ENCODE measurements around the gene DOCK2. TPM values are rescaled to one million over a fixed set of nuclear protein-coding genes. Genes with fewer than 3 reads are reported as not detected.

DOCK2 gene
- total RNA-seq, 1 experiment from 2014 or later: 0.26 TPM

DNA sequence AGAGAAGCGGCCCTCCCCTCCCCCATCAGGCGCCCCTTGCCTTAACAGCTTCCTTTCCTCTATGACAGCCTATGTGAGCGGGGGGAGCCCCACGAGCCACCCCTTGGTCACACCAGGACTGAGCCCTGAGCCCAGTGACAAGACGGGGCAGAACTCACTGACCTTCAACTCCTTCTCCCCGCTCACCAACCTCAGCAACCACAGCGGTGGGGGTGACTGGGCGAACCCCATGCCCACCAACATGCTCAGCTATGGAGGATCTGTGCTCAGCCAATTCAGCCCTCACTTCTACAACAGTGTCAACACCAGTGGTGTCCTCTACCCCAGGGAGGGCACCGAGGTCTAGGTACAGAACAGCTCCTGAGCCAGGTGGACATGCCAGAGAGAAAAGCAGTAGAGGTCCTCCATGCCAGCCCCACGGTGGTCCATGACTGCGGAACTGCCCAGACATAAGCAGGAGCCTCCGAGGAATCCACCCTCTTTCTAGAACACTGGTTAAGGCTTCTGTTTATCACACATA is 471.3 kb downstream of the DOCK2 start:
- no peaks in the 10 kb centered on the region for H3K9me2 ChIP-seq (replicated peaks; ENCODE audit: low read length)
- no TSS peak for BruUV-seq (replicated peaks)
- DNase-seq (no peak), ATAC-seq (no peak)
- H3F3A ChIP-seq (ENCODE audit: low read length, unreplicated experiment): no peaks in the 10 kb centered on the region
- H3K27me3 ChIP-seq (ENCODE audit: low read length): no peaks in the 10 kb centered on the region
- no peaks in the 10 kb centered on the region for H3K9me3 ChIP-seq (ENCODE audit: low read length)
- no peak overlapping the region for H3K27ac ChIP-seq (ENCODE audit: low read length)
- H3K4me3 ChIP-seq (ENCODE audit: low read length): no peak overlapping the region
- ChIA-PET CTCF (interaction anchor here (0.6 kb wide), 1 partner anchor 324 kb away, joined by 3 read pairs; no protein-coding TSS in a partner anchor), POLR2A (ENCODE audit: unreplicated experiment) (no interaction called here)
- no peak overlapping the region for H3K9ac ChIP-seq (ENCODE audit: low read length)
- no peaks in the 10 kb centered on the region for H4K20me1 ChIP-seq (ENCODE audit: low read length)
- H3K79me2 ChIP-seq (ENCODE audit: low read length): no peaks in the 10 kb centered on the region
- intact Hi-C loops (cut with micrococcal nuclease): no loop called here
- no peak overlapping the region for H3K4me2 ChIP-seq (ENCODE audit: low read length)
- peaks cover 3% of the 10 kb centered on the region; the same call in 1 of the 2 replicates for H3K4me1 ChIP-seq (ENCODE audit: insufficient read depth, low read length)
- H2AFZ ChIP-seq (ENCODE audit: low read length): no peak overlapping the region
- TF ChIP-seq EZH2 (IDR thresholded peaks at IDR 0.05; ENCODE audit: low read length, unreplicated experiment): no peak
- TF ChIP-seq, protein P1, sequence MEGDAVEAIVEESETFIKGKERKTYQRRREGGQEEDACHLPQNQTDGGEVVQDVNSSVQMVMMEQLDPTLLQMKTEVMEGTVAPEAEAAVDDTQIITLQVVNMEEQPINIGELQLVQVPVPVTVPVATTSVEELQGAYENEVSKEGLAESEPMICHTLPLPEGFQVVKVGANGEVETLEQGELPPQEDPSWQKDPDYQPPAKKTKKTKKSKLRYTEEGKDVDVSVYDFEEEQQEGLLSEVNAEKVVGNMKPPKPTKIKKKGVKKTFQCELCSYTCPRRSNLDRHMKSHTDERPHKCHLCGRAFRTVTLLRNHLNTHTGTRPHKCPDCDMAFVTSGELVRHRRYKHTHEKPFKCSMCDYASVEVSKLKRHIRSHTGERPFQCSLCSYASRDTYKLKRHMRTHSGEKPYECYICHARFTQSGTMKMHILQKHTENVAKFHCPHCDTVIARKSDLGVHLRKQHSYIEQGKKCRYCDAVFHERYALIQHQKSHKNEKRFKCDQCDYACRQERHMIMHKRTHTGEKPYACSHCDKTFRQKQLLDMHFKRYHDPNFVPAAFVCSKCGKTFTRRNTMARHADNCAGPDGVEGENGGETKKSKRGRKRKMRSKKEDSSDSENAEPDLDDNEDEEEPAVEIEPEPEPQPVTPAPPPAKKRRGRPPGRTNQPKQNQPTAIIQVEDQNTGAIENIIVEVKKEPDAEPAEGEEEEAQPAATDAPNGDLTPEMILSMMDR (conservative IDR thresholded peaks at IDR 0.05; ENCODE audit: low read depth, low read length): no peak
- no peak for TF ChIP-seq EZH2phosphoT487 (IDR thresholded peaks at IDR 0.05; ENCODE audit: borderline replicate concordance, low read length)
- H3K36me3 ChIP-seq (ENCODE audit: low read depth, low read length): no peaks in the 10 kb centered on the region

DNA sequence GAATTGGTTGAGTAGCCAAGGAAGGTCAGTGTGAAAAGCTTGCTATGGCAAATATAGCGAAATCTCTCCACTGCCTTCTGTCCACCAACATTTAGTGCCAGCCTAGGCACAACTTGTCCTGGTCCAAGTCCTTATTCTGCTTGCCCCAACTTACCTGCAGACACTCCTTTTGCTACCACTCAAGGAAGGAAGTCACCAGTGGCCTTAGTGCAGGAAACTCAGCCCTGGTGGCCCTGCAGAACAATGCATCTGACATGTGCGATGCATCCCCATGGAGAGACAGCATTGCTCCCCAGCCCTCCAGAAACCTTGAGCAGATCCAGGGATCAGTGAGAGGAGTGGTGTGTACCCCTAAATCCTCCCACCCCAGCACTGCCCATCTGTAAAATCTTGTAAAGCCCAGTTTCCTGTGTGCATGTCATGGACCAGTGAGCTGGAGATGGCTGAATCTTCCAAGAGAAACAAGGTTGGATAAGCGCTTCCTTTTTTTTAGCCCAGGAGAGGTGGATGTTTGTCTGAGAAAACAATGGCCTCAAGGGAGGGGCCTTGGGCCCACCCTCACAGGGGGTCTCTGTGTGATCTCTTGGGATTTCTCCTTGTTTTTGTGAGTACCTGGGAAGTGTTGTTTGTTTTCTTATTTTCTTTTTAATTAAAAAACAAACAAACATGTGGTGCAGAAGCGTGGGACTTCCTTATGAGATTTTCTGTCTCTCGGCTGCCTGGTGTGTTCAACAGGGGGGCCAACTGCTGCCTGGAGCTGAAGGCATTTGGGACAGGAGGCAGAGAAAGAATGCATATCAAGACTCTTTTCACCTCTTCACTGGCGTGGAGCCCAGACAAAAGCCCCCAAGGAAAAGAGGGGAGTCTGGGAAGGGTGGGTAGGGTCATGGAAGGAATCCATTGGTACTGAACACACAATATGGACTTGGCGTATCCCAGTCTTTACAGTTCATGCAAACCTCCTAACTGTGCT is 472.3 kb downstream of the DOCK2 start:
- no peak for TF ChIP-seq EZH2 (IDR thresholded peaks at IDR 0.05; ENCODE audit: low read length, unreplicated experiment)
- TF ChIP-seq, protein P1 (conservative IDR thresholded peaks at IDR 0.05; ENCODE audit: low read depth, low read length): no peak
- TF ChIP-seq EZH2phosphoT487 (IDR thresholded peaks at IDR 0.05; ENCODE audit: borderline replicate concordance, low read length): no peak
- no peak overlapping the region for H3K4me3 ChIP-seq (ENCODE audit: low read length)
- H3K9ac ChIP-seq (ENCODE audit: low read length): no peak overlapping the region
- no peaks in the 10 kb centered on the region for H3K27me3 ChIP-seq (ENCODE audit: low read length)
- DNase-seq: no peak
- intact Hi-C loops (cut with micrococcal nuclease): no loop called here
- H3K27ac ChIP-seq (ENCODE audit: low read length): no peak overlapping the region
- no peaks in the 10 kb centered on the region for H3K79me2 ChIP-seq (ENCODE audit: low read length)
- ChIA-PET CTCF (interaction anchor here (0.6 kb wide), 1 partner anchor 325 kb away, joined by 3 read pairs; no protein-coding TSS in a partner anchor), POLR2A (ENCODE audit: unreplicated experiment) (interaction anchor here (0.6 kb wide), 1 partner anchor 413 kb away, joined by 5 read pairs; no protein-coding TSS in a partner anchor)
- no peaks in the 10 kb centered on the region for H3K9me2 ChIP-seq (replicated peaks; ENCODE audit: low read length)
- no peak overlapping the region for H3K4me2 ChIP-seq (ENCODE audit: low read length)
- H3K9me3 ChIP-seq (ENCODE audit: low read length): no peaks in the 10 kb centered on the region
- peaks cover 3% of the 10 kb centered on the region; the same call in 1 of the 2 replicates for H3K4me1 ChIP-seq (ENCODE audit: insufficient read depth, low read length)
- ATAC-seq: no peak
- BruUV-seq (replicated peaks): no TSS peak
- no peaks in the 10 kb centered on the region for H3F3A ChIP-seq (ENCODE audit: low read length, unreplicated experiment)
- H3K36me3 ChIP-seq (ENCODE audit: low read depth, low read length): no peaks in the 10 kb centered on the region
- H2AFZ ChIP-seq (ENCODE audit: low read length): no peak overlapping the region
- H4K20me1 ChIP-seq (ENCODE audit: low read length): no peaks in the 10 kb centered on the region

Data from PC-3 (cell line).